Glutamatergic neuron (in vitro differentiated cells): ENCODE measurements around the gene CFAP97D1. TPM values are rescaled to one million over a fixed set of nuclear protein-coding genes. Genes with fewer than 3 reads are reported as not detected.

Experiments
- DNase-seq: peaks from one replicate; pipeline ENCODE4 v3.0.0; 2022
- H3K27ac Mint-ChIP-seq: one replicate; pipeline ENCODE4 v1.8.0; 2020; ENCODE audit warnings: mild to moderate bottlenecking, mixed read lengths, inconsistent platforms; ENCODE audit not compliant: unreplicated experiment
- H3K27me3 Mint-ChIP-seq: one replicate; pipeline ENCODE4 v1.8.0; 2020; ENCODE audit warnings: mild to moderate bottlenecking, moderate library complexity, mixed read lengths, inconsistent platforms; ENCODE audit not compliant: unreplicated experiment
- H3K36me3 Mint-ChIP-seq: one replicate; pipeline ENCODE4 v1.8.0; 2020; ENCODE audit warnings: mild to moderate bottlenecking, mixed read lengths, inconsistent platforms; ENCODE audit not compliant: unreplicated experiment
- H3K4me1 Mint-ChIP-seq: one replicate; pipeline ENCODE4 v1.8.0; 2020; ENCODE audit warnings: mild to moderate bottlenecking, low read depth, mixed read lengths, inconsistent platforms; ENCODE audit not compliant: unreplicated experiment
- H3K4me3 Mint-ChIP-seq: one replicate; pipeline ENCODE4 v1.8.0; 2020; ENCODE audit warnings: mild to moderate bottlenecking, mixed read lengths, inconsistent platforms; ENCODE audit not compliant: unreplicated experiment
- H3K9me3 Mint-ChIP-seq: one replicate; pipeline ENCODE4 v1.8.0; 2020; ENCODE audit warnings: mild to moderate bottlenecking, moderate library complexity, mixed read lengths, inconsistent platforms; ENCODE audit not compliant: unreplicated experiment
- total RNA-seq: library from RNA; stranded (reverse); fragmentation: NEBNext Ultra II Directional; extraction: Animal tissue kit (Norgen Biotek cat#: 25700); gene quantifications from one replicate; pipeline ENCODE4 v1.2.1, GENCODE V29; 2021; ENCODE audit not compliant: unreplicated experiment
- TF ChIP-seq, protein P1 (sequence below): fragments of 200-600 bp; sonication (generic); IDR thresholded peaks from one replicate; pipeline ENCODE4 v1.5.0; 2021; ENCODE audit not compliant: partially characterized antibody, unreplicated experiment

Gene CFAP97D1
- total RNA-seq, 1 donor from 2014 or later = not detected

DNA sequence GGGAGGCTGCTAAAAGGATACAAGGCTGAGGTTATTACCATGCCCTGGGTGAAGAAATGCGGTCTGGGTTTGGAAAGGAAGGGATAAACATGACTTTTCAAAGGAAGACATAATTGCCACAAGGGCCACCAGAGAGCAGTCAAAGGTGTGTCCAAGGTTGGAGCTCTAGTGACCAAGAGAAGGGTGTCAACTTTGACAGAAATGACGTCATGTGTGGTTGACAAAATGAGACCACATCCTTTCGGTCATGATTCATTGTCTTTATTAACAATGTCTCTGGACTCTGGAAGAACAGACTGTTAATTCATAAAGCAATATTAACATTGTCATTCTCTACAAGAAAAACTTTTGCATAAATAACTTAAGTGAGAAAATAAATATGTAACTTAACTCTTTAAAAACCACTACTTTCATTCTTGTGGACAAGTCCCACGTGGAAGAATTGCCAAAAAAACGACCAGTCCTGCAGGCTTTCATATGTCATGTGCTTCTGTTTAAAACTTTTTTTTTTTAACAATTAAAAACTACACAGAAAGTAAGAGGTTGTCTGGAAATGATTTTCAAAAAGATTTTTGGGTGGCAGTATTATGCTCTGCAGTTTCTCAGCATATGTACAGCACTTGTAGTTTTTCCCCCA lies 26.6 kb upstream of the CFAP97D1 start:
- H3K4me3 Mint-ChIP-seq = no peak overlapping the region
- DNase-seq = no peak
- no peak overlapping the region for H3K27ac Mint-ChIP-seq
- H3K4me1 Mint-ChIP-seq = no peaks in the 10 kb centered on the region
- no peaks in the 10 kb centered on the region for H3K9me3 Mint-ChIP-seq
- no peaks in the 10 kb centered on the region for H3K36me3 Mint-ChIP-seq
- peaks cover 11% of the 10 kb centered on the region for H3K27me3 Mint-ChIP-seq
- TF ChIP-seq, protein P1, sequence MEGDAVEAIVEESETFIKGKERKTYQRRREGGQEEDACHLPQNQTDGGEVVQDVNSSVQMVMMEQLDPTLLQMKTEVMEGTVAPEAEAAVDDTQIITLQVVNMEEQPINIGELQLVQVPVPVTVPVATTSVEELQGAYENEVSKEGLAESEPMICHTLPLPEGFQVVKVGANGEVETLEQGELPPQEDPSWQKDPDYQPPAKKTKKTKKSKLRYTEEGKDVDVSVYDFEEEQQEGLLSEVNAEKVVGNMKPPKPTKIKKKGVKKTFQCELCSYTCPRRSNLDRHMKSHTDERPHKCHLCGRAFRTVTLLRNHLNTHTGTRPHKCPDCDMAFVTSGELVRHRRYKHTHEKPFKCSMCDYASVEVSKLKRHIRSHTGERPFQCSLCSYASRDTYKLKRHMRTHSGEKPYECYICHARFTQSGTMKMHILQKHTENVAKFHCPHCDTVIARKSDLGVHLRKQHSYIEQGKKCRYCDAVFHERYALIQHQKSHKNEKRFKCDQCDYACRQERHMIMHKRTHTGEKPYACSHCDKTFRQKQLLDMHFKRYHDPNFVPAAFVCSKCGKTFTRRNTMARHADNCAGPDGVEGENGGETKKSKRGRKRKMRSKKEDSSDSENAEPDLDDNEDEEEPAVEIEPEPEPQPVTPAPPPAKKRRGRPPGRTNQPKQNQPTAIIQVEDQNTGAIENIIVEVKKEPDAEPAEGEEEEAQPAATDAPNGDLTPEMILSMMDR = no peak

DNA sequence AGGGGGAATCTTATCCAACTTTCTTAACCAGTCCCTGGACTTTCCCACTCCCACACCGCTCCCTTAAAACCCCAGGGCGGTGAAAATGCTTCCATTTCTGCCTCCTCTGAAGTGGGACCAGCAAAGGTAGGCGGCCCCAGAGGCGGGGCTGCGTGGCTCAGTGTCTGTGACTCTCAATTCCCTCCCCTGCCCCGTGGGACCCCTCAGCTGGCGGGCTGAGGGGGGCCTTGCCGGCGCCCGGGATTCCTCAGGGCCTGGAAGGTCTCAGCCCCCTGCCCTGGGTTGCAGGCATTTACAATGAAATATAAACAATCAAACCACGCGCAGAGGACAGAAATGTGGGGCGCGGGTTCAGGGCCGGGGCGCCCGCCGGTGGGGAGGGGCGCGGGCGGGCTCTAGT lies 25.3 kb upstream of the CFAP97D1 start:
- TF ChIP-seq, protein P1 = no peak
- Mint-ChIP-seq H3K36me3 (no peaks in the 10 kb centered on the region), H3K9me3 (no peaks in the 10 kb centered on the region), H3K27ac (no peak overlapping the region), H3K27me3 (peaks cover 10% of the 10 kb centered on the region), H3K4me3 (no peak overlapping the region), H3K4me1 (no peaks in the 10 kb centered on the region)
- DNase-seq = no peak

DNA sequence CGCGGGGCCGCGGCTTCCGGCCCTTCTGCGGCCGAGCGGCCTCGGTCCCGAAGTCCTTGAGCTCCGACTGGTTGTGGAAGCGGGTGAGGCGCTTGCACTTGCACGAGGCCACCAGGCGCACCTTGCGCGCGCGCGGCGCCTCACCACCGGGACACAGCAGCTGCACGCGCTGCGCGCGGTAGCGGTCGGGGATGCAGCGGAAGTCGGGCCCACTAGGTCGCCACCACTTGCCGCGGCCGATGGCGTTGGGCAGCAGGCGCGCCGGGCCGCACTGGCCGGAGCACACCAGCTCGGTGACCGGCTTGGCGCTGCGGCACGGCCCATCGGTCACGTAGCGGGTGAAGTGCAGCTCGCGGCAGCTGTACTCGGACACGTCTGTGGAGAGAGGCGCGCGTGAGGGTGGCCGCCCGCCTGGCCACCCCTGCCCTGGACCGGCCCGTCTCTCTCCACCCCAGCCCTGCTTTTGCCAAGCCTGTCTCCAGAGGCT lies 24.8 kb upstream of the CFAP97D1 start:
- Mint-ChIP-seq H3K9me3 (no peaks in the 10 kb centered on the region), H3K27ac (no peak overlapping the region), H3K4me3 (peak overlapping the region; percentile 57), H3K36me3 (no peaks in the 10 kb centered on the region), H3K4me1 (no peaks in the 10 kb centered on the region), H3K27me3 (peaks cover 9% of the 10 kb centered on the region)
- DNase-seq = peak; percentile 65
- TF ChIP-seq, protein P1 = peak; percentile 34

DNA sequence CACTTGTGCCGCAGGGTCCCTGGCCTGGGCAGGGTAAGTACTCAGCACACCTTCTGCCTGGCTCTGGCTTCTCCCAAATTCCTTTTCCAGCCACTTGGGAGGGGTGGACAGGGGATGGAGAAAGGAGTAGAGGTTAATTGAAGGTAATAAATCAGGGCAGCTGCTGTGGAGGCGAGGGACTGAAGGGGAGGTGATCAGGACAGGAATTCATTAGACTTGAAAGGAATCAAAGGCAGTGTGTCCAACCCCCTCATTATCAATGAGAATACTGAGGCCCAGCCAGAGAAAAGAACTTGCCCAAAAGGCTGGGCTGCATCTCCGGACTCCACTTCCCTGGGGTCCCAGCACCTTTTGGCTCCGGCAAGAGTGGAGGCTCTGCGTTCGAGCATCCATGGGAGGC lies 24.0 kb upstream of the CFAP97D1 start:
- Mint-ChIP-seq H3K4me3 (peak overlapping the region; percentile 57), H3K36me3 (no peaks in the 10 kb centered on the region), H3K4me1 (no peaks in the 10 kb centered on the region), H3K27me3 (peaks cover 9% of the 10 kb centered on the region), H3K9me3 (no peaks in the 10 kb centered on the region), H3K27ac (no peak overlapping the region)
- DNase-seq = no peak
- TF ChIP-seq, protein P1 = no peak

DNA sequence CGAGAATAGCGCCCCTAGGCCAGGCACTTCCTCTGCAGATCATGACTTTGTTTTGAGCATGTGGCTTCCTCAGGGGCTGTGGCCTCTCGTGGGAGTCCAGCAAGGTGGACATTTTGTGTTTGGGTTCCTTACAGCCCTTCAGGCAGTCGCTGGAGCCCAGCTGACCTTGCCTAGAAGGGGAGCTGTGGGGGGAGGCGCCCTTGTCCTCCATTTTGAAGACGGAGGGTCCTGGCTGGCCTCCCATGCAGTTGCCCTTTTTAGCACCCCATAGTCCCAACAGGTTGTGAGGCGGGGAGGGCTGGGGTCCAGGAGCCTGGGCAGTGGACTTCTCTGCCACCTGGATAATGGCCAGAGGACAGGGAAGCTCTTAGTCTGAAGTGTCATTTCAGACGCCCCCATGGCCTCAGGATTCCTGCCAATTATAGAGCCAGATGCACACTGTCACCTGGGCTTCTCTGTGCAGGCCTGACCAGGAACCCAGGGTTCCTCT lies 23.0 kb upstream of the CFAP97D1 start:
- no peaks in the 10 kb centered on the region for H3K4me1 Mint-ChIP-seq
- H3K9me3 Mint-ChIP-seq = no peaks in the 10 kb centered on the region
- H3K4me3 Mint-ChIP-seq = no peak overlapping the region
- H3K27ac Mint-ChIP-seq = no peak overlapping the region
- H3K27me3 Mint-ChIP-seq = peaks cover 9% of the 10 kb centered on the region
- TF ChIP-seq, protein P1 = no peak
- no peak for DNase-seq
- no peaks in the 10 kb centered on the region for H3K36me3 Mint-ChIP-seq
